Measurements from ENCODE around the gene MUC16. TPM values are rescaled to one million over a fixed set of nuclear protein-coding genes. Genes with fewer than 3 reads are reported as not detected.
"Not testable (repeated sequence)": the region's sequence is repeated elsewhere in the genome, so short reads cannot be mapped to it uniquely, and the experiment has no call there.

The MUC16 gene
- under 0.01 TPM for total RNA-seq

DNA sequence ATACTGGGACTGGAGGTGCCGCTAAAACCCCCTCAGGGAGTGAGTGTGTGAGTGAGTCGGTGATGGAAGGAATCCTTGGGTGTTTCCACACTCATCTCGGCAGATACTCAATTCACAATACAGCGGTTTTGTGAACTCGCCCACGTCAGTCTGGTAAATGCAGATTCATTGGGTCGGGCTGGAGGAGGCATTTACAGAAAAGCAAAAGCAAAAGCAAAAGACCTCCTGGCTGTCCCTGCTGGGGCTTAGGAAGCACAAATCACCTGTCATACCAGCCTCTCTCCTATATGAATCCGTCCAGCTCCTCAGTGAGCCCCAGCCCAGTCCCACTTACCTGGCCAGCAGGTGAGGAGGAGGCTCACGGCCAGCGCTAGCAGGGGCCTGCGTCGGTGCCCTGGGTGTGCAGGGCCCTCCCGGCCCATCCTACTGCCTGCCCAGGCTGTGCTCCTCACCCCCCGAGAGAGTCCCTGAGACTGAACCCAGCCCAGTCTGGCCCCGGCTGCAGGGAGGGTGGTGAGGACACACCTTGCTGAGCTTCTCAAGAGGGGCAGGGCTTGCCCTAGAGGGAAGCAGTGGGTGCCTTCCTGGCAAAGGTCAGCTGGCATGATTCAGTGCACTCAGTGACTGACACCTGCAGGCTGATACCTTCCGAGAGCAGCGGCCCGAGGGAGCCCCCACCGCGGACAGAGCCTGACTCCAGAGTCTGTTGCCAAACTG lies at the start of gene MUC16:
Gene MUC16 (minus strand): TSS at position 475 of the 717 bp plus-strand sequence.
- Histone ChIP-seq H3K27ac (no peak within 1 kb of the TSS), H3K27me3 (no peaks in the 10 kb centered on the region), H3K36me3 (no peaks in the 10 kb centered on the region), H3K9me3 (no peaks in the 10 kb centered on the region), H3K4me3 (no peak within 1 kb of the TSS), H3K4me1 (no peaks in the 10 kb centered on the region)
- DNase-seq (ENCODE audit: extremely low spot score in 2 of 2) = no peak
- intact Hi-C loops (cut with DNase I) = no loop called here
- TF ChIP-seq POLR2AphosphoS5 (IDR thresholded peaks at IDR 0.05; ENCODE audit: insufficient read depth in 1 of 2, low read depth in 1 of 2) (no peak), POLR2A (IDR thresholded peaks at IDR 0.05) (no peak)
- TF ChIP-seq, protein P1, sequence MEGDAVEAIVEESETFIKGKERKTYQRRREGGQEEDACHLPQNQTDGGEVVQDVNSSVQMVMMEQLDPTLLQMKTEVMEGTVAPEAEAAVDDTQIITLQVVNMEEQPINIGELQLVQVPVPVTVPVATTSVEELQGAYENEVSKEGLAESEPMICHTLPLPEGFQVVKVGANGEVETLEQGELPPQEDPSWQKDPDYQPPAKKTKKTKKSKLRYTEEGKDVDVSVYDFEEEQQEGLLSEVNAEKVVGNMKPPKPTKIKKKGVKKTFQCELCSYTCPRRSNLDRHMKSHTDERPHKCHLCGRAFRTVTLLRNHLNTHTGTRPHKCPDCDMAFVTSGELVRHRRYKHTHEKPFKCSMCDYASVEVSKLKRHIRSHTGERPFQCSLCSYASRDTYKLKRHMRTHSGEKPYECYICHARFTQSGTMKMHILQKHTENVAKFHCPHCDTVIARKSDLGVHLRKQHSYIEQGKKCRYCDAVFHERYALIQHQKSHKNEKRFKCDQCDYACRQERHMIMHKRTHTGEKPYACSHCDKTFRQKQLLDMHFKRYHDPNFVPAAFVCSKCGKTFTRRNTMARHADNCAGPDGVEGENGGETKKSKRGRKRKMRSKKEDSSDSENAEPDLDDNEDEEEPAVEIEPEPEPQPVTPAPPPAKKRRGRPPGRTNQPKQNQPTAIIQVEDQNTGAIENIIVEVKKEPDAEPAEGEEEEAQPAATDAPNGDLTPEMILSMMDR (IDR thresholded peaks at IDR 0.05) = no peak

DNA sequence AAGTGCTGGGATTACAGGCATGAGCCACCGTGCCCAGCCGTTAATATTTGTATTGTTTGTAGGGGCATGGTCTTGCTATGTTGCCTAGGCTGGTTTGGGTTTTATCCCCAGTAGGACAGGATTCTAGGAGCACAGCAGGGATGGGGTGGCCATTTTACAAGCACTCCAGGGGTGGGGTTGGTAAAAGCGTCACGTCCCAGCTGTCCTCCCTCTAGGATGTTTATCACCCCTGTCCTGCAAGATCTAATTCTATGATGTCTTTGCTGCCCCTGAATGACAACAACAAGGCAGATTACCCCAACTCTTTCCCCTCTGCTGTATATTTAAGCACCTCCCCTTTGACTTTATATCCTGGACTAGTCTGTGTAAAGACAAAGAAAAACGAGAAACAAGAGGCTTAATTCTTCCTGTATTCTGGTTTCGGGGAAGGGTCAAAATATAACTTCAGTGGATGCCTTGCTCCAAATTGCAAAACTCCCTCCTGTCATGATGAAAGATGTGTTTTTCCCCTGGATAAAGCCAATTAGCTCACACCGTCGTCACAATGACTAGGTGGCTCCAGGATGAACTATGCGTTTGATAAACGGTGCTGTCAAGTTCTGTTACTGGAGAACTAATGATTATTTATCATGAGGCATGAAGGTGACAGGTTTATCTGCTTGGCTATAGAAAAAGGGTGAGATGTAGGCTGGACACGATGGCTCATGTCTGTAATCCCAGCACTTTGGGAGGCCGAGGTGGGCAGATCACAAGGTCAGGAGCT lies 48.9 kb upstream of the MUC16 start:
- H3K4me3 ChIP-seq = no peak overlapping the region
- no peak overlapping the region for H3K27ac ChIP-seq
- no peak for DNase-seq (ENCODE audit: extremely low spot score in 2 of 2)
- H3K9me3 ChIP-seq = no peaks in the 10 kb centered on the region
- no peaks in the 10 kb centered on the region for H3K4me1 ChIP-seq
- no peaks in the 10 kb centered on the region for H3K27me3 ChIP-seq
- TF ChIP-seq POLR2AphosphoS5 (IDR thresholded peaks at IDR 0.05; ENCODE audit: insufficient read depth in 1 of 2, low read depth in 1 of 2) = no peak
- TF ChIP-seq POLR2A (IDR thresholded peaks at IDR 0.05) = no peak
- TF ChIP-seq, protein P1 (IDR thresholded peaks at IDR 0.05) = no peak
- intact Hi-C loops (cut with DNase I) = no loop called here
- no peaks in the 10 kb centered on the region for H3K36me3 ChIP-seq

DNA sequence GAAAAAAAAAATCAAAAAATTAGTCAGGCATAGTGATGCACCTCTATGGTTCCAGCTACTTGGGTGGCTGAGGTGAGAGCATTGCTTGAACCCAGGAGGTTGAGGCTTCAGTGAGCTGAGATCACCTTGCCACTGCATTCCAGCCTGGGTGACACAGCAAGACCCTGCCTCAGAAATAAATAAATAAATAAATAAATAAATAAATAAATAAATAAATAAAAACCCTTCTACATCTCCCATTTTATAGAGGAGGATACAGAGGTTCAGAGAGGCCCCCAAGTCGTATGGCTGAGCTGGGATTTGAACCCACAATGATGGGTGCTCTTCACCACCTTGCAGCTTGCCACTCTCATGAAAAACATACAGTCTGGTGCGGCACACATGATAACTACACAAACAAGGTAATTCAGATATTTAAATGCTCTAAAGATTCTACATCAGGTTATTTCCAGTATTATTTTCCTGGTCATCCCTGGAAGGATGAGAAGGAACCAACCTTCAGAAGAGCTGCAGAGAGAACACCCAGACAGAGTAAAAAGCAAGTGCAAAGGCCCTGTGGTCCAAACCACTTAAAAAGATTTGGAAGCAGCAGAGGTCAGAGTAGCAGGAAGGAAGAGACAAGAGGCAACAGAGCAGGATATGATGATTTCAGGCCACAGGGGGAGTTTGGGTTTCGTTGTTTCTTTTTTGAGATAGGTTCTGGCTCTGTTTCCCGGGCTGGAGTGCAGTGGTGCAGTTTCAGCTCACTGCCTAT lies 47.5 kb upstream of the MUC16 start:
- intact Hi-C loops (cut with DNase I) = no loop called here
- H3K27me3 ChIP-seq = no peaks in the 10 kb centered on the region
- H3K4me3 ChIP-seq = no peak overlapping the region
- no peaks in the 10 kb centered on the region for H3K4me1 ChIP-seq
- H3K36me3 ChIP-seq = no peaks in the 10 kb centered on the region
- DNase-seq (ENCODE audit: extremely low spot score in 2 of 2) = no peak
- no peaks in the 10 kb centered on the region for H3K9me3 ChIP-seq
- no peak for TF ChIP-seq POLR2AphosphoS5 (IDR thresholded peaks at IDR 0.05; ENCODE audit: insufficient read depth in 1 of 2, low read depth in 1 of 2)
- no peak for TF ChIP-seq POLR2A (IDR thresholded peaks at IDR 0.05)
- TF ChIP-seq, protein P1 (IDR thresholded peaks at IDR 0.05) = no peak
- H3K27ac ChIP-seq = no peak overlapping the region

GRCh38 chr19:9056131-9056530 lies 45.9 kb upstream of the MUC16 start:
- H3K27ac ChIP-seq; H3K9me3 ChIP-seq; H3K4me3 ChIP-seq; DNase-seq (ENCODE audit: extremely low spot score in 2 of 2); H3K36me3 ChIP-seq; intact Hi-C loops (cut with DNase I); H3K27me3 ChIP-seq; H3K4me1 ChIP-seq: not testable (repeated sequence)

- no peaks in the 10 kb centered on the region for H3K4me1 ChIP-seq
- no peaks in the 10 kb centered on the region for H3K27me3 ChIP-seq
- H3K9me3 ChIP-seq = no peaks in the 10 kb centered on the region
- no peaks in the 10 kb centered on the region for H3K36me3 ChIP-seq
- intact Hi-C loops (cut with DNase I) = no loop called here
- DNase-seq (ENCODE audit: extremely low spot score in 2 of 2) = no peak
- no peak overlapping the region for H3K27ac ChIP-seq
- no peak overlapping the region for H3K4me3 ChIP-seq
- TF ChIP-seq POLR2AphosphoS5 (IDR thresholded peaks at IDR 0.05; ENCODE audit: insufficient read depth in 1 of 2, low read depth in 1 of 2) (no peak), POLR2A (IDR thresholded peaks at IDR 0.05) (no peak)
- TF ChIP-seq, protein P1 (IDR thresholded peaks at IDR 0.05) = no peak
Observed at GRCh38 chr19:9054765-9055164, 44.6 kb upstream of the MUC16 start.
